IMR-90 (cell line): ENCODE results near the gene PTGS2. TPM values are rescaled to one million over a fixed set of nuclear protein-coding genes. Genes with fewer than 3 reads are reported as not detected.

Source experiments
- ATAC-seq: fragments of 200-7000 bp; cut with Tn5 transposase; 2 replicates; pipeline ENCODE4 v1.9.1; 2020; ENCODE audit warnings: low read depth, mild to moderate bottlenecking, moderate library complexity
- BruUV-seq: library from RNA; stranded (reverse); fragments of 400-500 nt; replicated peaks from 2 replicates; lab custom pipeline; 2021; lab: Mats Ljungman, UMichigan
- CTCF ChIA-PET: fragments of 300-600 bp; formaldehyde crosslinking; extraction: SDS; loops from one replicate; lab custom pipeline; 2021; ENCODE audit warnings: antibody characterized with exemption; lab: Yijun Ruan, JAX
- POLR2A ChIA-PET: fragments of 300-600 bp; sonication (Branson Sonifier 250); formaldehyde crosslinking; loops from one replicate; lab custom pipeline; 2022; ENCODE audit warnings: antibody characterized with exemption; ENCODE audit not compliant: unreplicated experiment; lab: Charles Lee
- DNase-seq: peaks from one replicate; pipeline ENCODE4 v3.0.0; 2013
- H2AFZ ChIP-seq: replicated peaks from 2 replicates; pipeline ENCODE3; 2013; ENCODE audit warnings: low read length, mild to moderate bottlenecking; ENCODE audit not compliant: poor library complexity
- H2AK5ac ChIP-seq: 2 replicates; pipeline ENCODE4 v1.6.1; 2013; ENCODE audit warnings: low read depth, low read length, inconsistent platforms
- H2AK9ac ChIP-seq: replicated peaks from 2 replicates; pipeline ENCODE3; 2013; ENCODE audit warnings: mild to moderate bottlenecking, low read depth, low read length, moderate library complexity; ENCODE audit not compliant: poor library complexity
- H2BK120ac ChIP-seq: 2 replicates; pipeline ENCODE4 v1.6.1; 2013; ENCODE audit warnings: low read depth, low read length, inconsistent platforms
- H2BK15ac ChIP-seq: 3 replicates; pipeline ENCODE4 v1.6.1; 2013; ENCODE audit warnings: low read depth, low read length, inconsistent platforms
- H2BK20ac ChIP-seq: 2 replicates; pipeline ENCODE4 v1.6.1; 2013; ENCODE audit warnings: low read depth, mild to moderate bottlenecking, inconsistent platforms, low read length, moderate library complexity
- H2BK5ac ChIP-seq: 2 replicates; pipeline ENCODE4 v1.6.1; 2013; ENCODE audit warnings: mild to moderate bottlenecking, low read depth, low read length, inconsistent platforms; ENCODE audit not compliant: poor library complexity, severe bottlenecking
- H3K14ac ChIP-seq: replicated peaks from 2 replicates; pipeline ENCODE4 v1.6.1; 2013; ENCODE audit warnings: low read depth, low read length, inconsistent platforms
- H3K18ac ChIP-seq: 2 replicates; pipeline ENCODE4 v1.6.1; 2013; ENCODE audit warnings: low read depth, low read length, control low read depth
- H3K23ac ChIP-seq: 2 replicates; pipeline ENCODE4 v1.6.1; 2013; ENCODE audit warnings: low read depth, low read length, inconsistent platforms
- H3K27ac ChIP-seq: 2 replicates; pipeline ENCODE4 v1.5.1; 2013; ENCODE audit warnings: mild to moderate bottlenecking, control low read depth, low read length; ENCODE audit not compliant: insufficient read depth
- H3K27me3 ChIP-seq: 2 replicates; pipeline ENCODE4 v1.6.1; 2013; ENCODE audit warnings: low read length; ENCODE audit not compliant: control insufficient read depth, insufficient read depth
- H3K36me3 ChIP-seq: 2 replicates; pipeline ENCODE4 v1.6.1; 2013; ENCODE audit warnings: low read length, mixed read lengths; ENCODE audit not compliant: control insufficient read depth, insufficient read depth
- H3K4ac ChIP-seq: 2 replicates; pipeline ENCODE4 v1.6.1; 2013; ENCODE audit warnings: low read depth, low read length, inconsistent platforms
- H3K4me1 ChIP-seq: 2 replicates; pipeline ENCODE4 v1.6.1; 2013; ENCODE audit warnings: low read length, mixed read lengths; ENCODE audit not compliant: control insufficient read depth, insufficient read depth
- H3K4me2 ChIP-seq: 2 replicates; pipeline ENCODE4 v1.6.1; 2013; ENCODE audit warnings: low read depth, mild to moderate bottlenecking, control low read depth, low read length, moderate library complexity
- H3K4me3 ChIP-seq: 2 replicates; pipeline ENCODE4 v1.5.1; 2013; ENCODE audit warnings: low read depth, mild to moderate bottlenecking, control low read depth, low read length, moderate library complexity; ENCODE audit not compliant: insufficient read depth
- H3K56ac ChIP-seq: 2 replicates; pipeline ENCODE4 v1.6.1; 2013; ENCODE audit warnings: low read length, inconsistent platforms; ENCODE audit not compliant: insufficient read depth; ENCODE audit errors: extremely low read depth
- H3K79me1 ChIP-seq, 2 experiments: 2 replicates each; pipeline ENCODE4 v1.6.1; 2013; ENCODE audit warnings: low read length in 2 of 2, inconsistent platforms in 1 of 2, low read depth in 1 of 2
- H3K9ac ChIP-seq: 2 replicates; pipeline ENCODE4 v1.6.1; 2013; ENCODE audit warnings: low read depth, low read length, control low read depth
- H3K9me1 ChIP-seq: 2 replicates; pipeline ENCODE4 v1.6.1; 2013; ENCODE audit warnings: low read length, inconsistent platforms; ENCODE audit not compliant: insufficient read depth
- H3K9me3 ChIP-seq: 2 replicates; pipeline ENCODE4 v1.6.1; 2013; ENCODE audit warnings: low read length; ENCODE audit not compliant: control insufficient read depth, insufficient read depth
- H4K20me1 ChIP-seq: 2 replicates; pipeline ENCODE4 v1.6.1; 2013; ENCODE audit warnings: low read length, inconsistent platforms; ENCODE audit not compliant: insufficient read depth
- H4K5ac ChIP-seq: 2 replicates; pipeline ENCODE4 v1.6.1; 2013; ENCODE audit warnings: mild to moderate bottlenecking, low read depth, low read length, control low read depth
- H4K8ac ChIP-seq, 2 experiments: 2 replicates each; pipeline ENCODE4 v1.6.1; 2013; ENCODE audit warnings: low read depth in 2 of 2, low read length in 2 of 2, control low read depth in 1 of 2, inconsistent platforms in 1 of 2
- H4K91ac ChIP-seq: 2 replicates; pipeline ENCODE4 v1.6.1; 2013; ENCODE audit warnings: low read depth, low read length, inconsistent platforms; ENCODE audit not compliant: insufficient read depth
- BHLHE40 ChIP-seq: fragments of 150-350 bp; IDR thresholded peaks from 2 replicates; pipeline ENCODE4 v1.6.1; 2016; ENCODE audit warnings: mild to moderate bottlenecking, low read depth, low read length
- CEBPB ChIP-seq: IDR thresholded peaks from 2 replicates; pipeline ENCODE4 v1.6.1; 2012; ENCODE audit warnings: low read depth, low read length, improper control_type of control experiment
- CHD1 ChIP-seq: IDR thresholded peaks from 2 replicates; pipeline ENCODE4 v1.6.1; 2012; ENCODE audit warnings: low read depth, low read length, improper control_type of control experiment
- ELK1 ChIP-seq: fragments of 150-350 bp; IDR thresholded peaks from 2 replicates; pipeline ENCODE4 v1.6.1; 2016; ENCODE audit warnings: low read depth, mild to moderate bottlenecking, low read length, moderate library complexity, borderline replicate concordance
- FOS ChIP-seq: fragments of 150-350 bp; IDR thresholded peaks from 2 replicates; pipeline ENCODE4 v1.6.1; 2016; ENCODE audit warnings: low read depth, low read length
- MAFK ChIP-seq: IDR thresholded peaks from 2 replicates; pipeline ENCODE4 v1.6.1; 2012; ENCODE audit warnings: low read depth, low read length, improper control_type of control experiment
- MAZ ChIP-seq: IDR thresholded peaks from 2 replicates; pipeline ENCODE4 v1.6.1; 2012; ENCODE audit warnings: low read depth, mild to moderate bottlenecking, low read length, improper control_type of control experiment, moderate library complexity, borderline replicate concordance
- MXI1 ChIP-seq: IDR thresholded peaks from 2 replicates; pipeline ENCODE4 v1.6.1; 2012; ENCODE audit warnings: low read depth, mild to moderate bottlenecking, low read length, moderate library complexity, borderline replicate concordance
- NFE2L2 ChIP-seq: fragments of 150-350 bp; IDR thresholded peaks from 2 replicates; pipeline ENCODE4 v1.6.1; 2016; ENCODE audit warnings: low read depth, mild to moderate bottlenecking, low read length
- POLR2A ChIP-seq: IDR thresholded peaks from 2 replicates; pipeline ENCODE4 v1.6.1; 2012; ENCODE audit warnings: mild to moderate bottlenecking, low read depth, low read length
- RAD21 ChIP-seq: IDR thresholded peaks from 2 replicates; pipeline ENCODE4 v1.6.1; 2012; ENCODE audit warnings: low read length, improper control_type of control experiment
- RCOR1 ChIP-seq: IDR thresholded peaks from 2 replicates; pipeline ENCODE4 v1.6.1; 2012; ENCODE audit warnings: mild to moderate bottlenecking, low read length, improper control_type of control experiment; ENCODE audit not compliant: insufficient replicate concordance
- RFX5 ChIP-seq: IDR thresholded peaks from 2 replicates; pipeline ENCODE4 v1.8.0; 2012; ENCODE audit warnings: low read depth, mild to moderate bottlenecking, low read length, moderate library complexity
- SMC3 ChIP-seq: fragments of 150-350 bp; IDR thresholded peaks from 2 replicates; pipeline ENCODE4 v1.6.1; 2016; ENCODE audit warnings: low read depth, mild to moderate bottlenecking, antibody characterized with exemption, low read length, moderate library complexity
- USF2 ChIP-seq: fragments of 150-350 bp; IDR thresholded peaks from 2 replicates; pipeline ENCODE4 v1.6.1; 2017; ENCODE audit warnings: mild to moderate bottlenecking, antibody characterized with exemption, low read length, low read depth
- WGBS, 2 experiments: methylation state at CpG; one replicate each; pipeline versions ENCODE4 v1.1.5 to v1.1.7; 2013; ENCODE audit warnings: missing lambda C conversion rate in 2 of 2; ENCODE audit not compliant: insufficient read length in 1 of 2; ENCODE audit errors: extremely low coverage in 2 of 2; 5-methylcytosine and 5-hydroxymethylcytosine counted together
- dilution Hi-C: fragments of 300-500 bp; cut with HindIII; formaldehyde crosslinking; loops from one replicate; pipeline ENCODE4 v1.14.3; 2018; ENCODE audit warnings: low sequenced_read_pairs; ENCODE audit not compliant: unreplicated experiment
- in situ Hi-C: fragments of 300-500 bp; cut with MboI; formaldehyde crosslinking; loops from 3 replicates; pipeline ENCODE4 v1.14.3; 2019; ENCODE audit warnings: low sequenced_read_pairs, inconsistent platforms, mixed read lengths
- intact Hi-C: fragments of 100-400 bp; cut with micrococcal nuclease; formaldehyde crosslinking; loops from 2 replicates; pipeline ENCODE4 v1.10.0; 2022
- polyA plus RNA-seq, 3 experiments: library from polyadenylated mRNA; depleted of rRNA; stranded (reverse); fragments of >200 nt; gene quantifications; 2 replicates each; pipeline ENCODE4 v1.2.3, GENCODE V29; 2012; ENCODE audit warnings: low replicate concordance in 1 of 3
- total RNA-seq: library from RNA; depleted of rRNA; stranded (reverse); fragments of >200 nt; gene quantifications from 2 replicates; pipeline ENCODE4 v1.2.3, GENCODE V29; 2012
- TF ChIP-seq, protein P1 (sequence below): conservative IDR thresholded peaks from 2 replicates; pipeline ENCODE4 v1.5.1; 2012; ENCODE audit warnings: mild to moderate bottlenecking, low read depth, low read length, improper control_type of control experiment

PTGS2 gene
- total and polyA plus RNA-seq, 2 of the 4 experiments (the other 2 are of a cell fraction) = 3.4 to 4.8 TPM

- WGBS, 2 experiments = no CpG with 5 or more reads among the region's 3 CpGs
- no peak for ATAC-seq
- H4K20me1 ChIP-seq = no peaks in the 10 kb centered on the region
- intact Hi-C loops (no loop called here), dilution Hi-C loops (no loop called here), in situ Hi-C loops (loop anchor here (10.0 kb wide), 1 partner anchor 295 kb away; no protein-coding TSS in a partner anchor)
- no peak overlapping the region for H2AK9ac ChIP-seq
- H3K4me3 ChIP-seq = no peak overlapping the region
- DNase-seq = no peak
- H3K36me3 ChIP-seq = no peaks in the 10 kb centered on the region
- H3K9ac ChIP-seq = no peak overlapping the region
- POLR2A ChIA-PET = no interaction called here
- H4K5ac ChIP-seq = no peak overlapping the region
- no peak overlapping the region for H2AFZ ChIP-seq
- no peak overlapping the region for H3K56ac ChIP-seq
- no peak overlapping the region for H3K4me2 ChIP-seq
- H3K4ac ChIP-seq = no peak overlapping the region
- no peaks in the 10 kb centered on the region for H3K4me1 ChIP-seq
- no peak overlapping the region for H3K23ac ChIP-seq
- no peaks in the 10 kb centered on the region for H3K79me1 ChIP-seq
- no peak overlapping the region for H2AK5ac ChIP-seq
- no peak overlapping the region for H4K8ac ChIP-seq
- H2BK15ac ChIP-seq = no peak overlapping the region
- no peak overlapping the region for H2BK20ac ChIP-seq
- H3K18ac ChIP-seq = no peak overlapping the region
- no peak overlapping the region for H3K14ac ChIP-seq
- H2BK5ac ChIP-seq = no peak overlapping the region
- no peak overlapping the region for H2BK120ac ChIP-seq
- CTCF ChIA-PET = no interaction called here
- H3K27ac ChIP-seq = no peak overlapping the region
- H4K91ac ChIP-seq = no peak overlapping the region
- no peaks in the 10 kb centered on the region for H3K27me3 ChIP-seq
- peaks cover 2% of the 10 kb centered on the region; the same call in 1 of the 2 replicates for H3K9me3 ChIP-seq
- H3K9me1 ChIP-seq = no peaks in the 10 kb centered on the region
- no TSS peak for BruUV-seq
- TF ChIP-seq ELK1 = no peak
- TF ChIP-seq USF2 = no peak
- TF ChIP-seq MAZ = no peak
- TF ChIP-seq, protein P1, sequence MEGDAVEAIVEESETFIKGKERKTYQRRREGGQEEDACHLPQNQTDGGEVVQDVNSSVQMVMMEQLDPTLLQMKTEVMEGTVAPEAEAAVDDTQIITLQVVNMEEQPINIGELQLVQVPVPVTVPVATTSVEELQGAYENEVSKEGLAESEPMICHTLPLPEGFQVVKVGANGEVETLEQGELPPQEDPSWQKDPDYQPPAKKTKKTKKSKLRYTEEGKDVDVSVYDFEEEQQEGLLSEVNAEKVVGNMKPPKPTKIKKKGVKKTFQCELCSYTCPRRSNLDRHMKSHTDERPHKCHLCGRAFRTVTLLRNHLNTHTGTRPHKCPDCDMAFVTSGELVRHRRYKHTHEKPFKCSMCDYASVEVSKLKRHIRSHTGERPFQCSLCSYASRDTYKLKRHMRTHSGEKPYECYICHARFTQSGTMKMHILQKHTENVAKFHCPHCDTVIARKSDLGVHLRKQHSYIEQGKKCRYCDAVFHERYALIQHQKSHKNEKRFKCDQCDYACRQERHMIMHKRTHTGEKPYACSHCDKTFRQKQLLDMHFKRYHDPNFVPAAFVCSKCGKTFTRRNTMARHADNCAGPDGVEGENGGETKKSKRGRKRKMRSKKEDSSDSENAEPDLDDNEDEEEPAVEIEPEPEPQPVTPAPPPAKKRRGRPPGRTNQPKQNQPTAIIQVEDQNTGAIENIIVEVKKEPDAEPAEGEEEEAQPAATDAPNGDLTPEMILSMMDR = no peak
- TF ChIP-seq MXI1 = no peak
- no peak for TF ChIP-seq RAD21
- no peak for TF ChIP-seq RFX5
- no peak for TF ChIP-seq POLR2A
- no peak for TF ChIP-seq RCOR1
- TF ChIP-seq MAFK = no peak
- TF ChIP-seq NFE2L2 = no peak
- no peak for TF ChIP-seq CEBPB
- no peak for TF ChIP-seq FOS
- TF ChIP-seq BHLHE40 = no peak
- TF ChIP-seq CHD1 = no peak
- no peak for TF ChIP-seq SMC3
Observed at GRCh38 chr1:186689907-186690306, 9.7 kb upstream of the PTGS2 start.
